ENCODE measurements around the gene TMEM132D.

The TMEM132D gene

GRCh38 chr12:129900306-129900705 lies 3.5 kb downstream of the TMEM132D start:
- TF ChIP-seq GATA3 (IDR thresholded peaks at IDR 0.05; ENCODE audit: low read depth, low read length): no peak
- no peak for TF ChIP-seq GATA2 (IDR thresholded peaks at IDR 0.05; ENCODE audit: low read depth, low read length)

GRCh38 chr12:129893691-129894090 lies 10.1 kb downstream of the TMEM132D start:
- TF ChIP-seq GATA2 (IDR thresholded peaks at IDR 0.05; ENCODE audit: low read depth, low read length) (no peak), GATA3 (IDR thresholded peaks at IDR 0.05; ENCODE audit: low read depth, low read length) (no peak)

GRCh38 chr12:129887101-129887500 lies 16.7 kb downstream of the TMEM132D start:
- TF ChIP-seq GATA2 (IDR thresholded peaks at IDR 0.05; ENCODE audit: low read depth, low read length) (no peak), GATA3 (IDR thresholded peaks at IDR 0.05; ENCODE audit: low read depth, low read length) (no peak)

- TF ChIP-seq GATA3 (IDR thresholded peaks at IDR 0.05; ENCODE audit: low read depth, low read length): no peak
- TF ChIP-seq GATA2 (IDR thresholded peaks at IDR 0.05; ENCODE audit: low read depth, low read length): no peak
Measured at GRCh38 chr12:129886541-129886940, 17.3 kb downstream of the TMEM132D start.

- TF ChIP-seq GATA3 (IDR thresholded peaks at IDR 0.05; ENCODE audit: low read depth, low read length) (no peak), GATA2 (IDR thresholded peaks at IDR 0.05; ENCODE audit: low read depth, low read length) (no peak)
Measured at GRCh38 chr12:129885287-129885686, 18.5 kb downstream of the TMEM132D start.

GRCh38 chr12:129877411-129877810 lies 26.4 kb downstream of the TMEM132D start:
- no peak for TF ChIP-seq GATA3 (IDR thresholded peaks at IDR 0.05; ENCODE audit: low read depth, low read length)
- no peak for TF ChIP-seq GATA2 (IDR thresholded peaks at IDR 0.05; ENCODE audit: low read depth, low read length)

- TF ChIP-seq GATA2 (IDR thresholded peaks at IDR 0.05; ENCODE audit: low read depth, low read length) (no peak), GATA3 (IDR thresholded peaks at IDR 0.05; ENCODE audit: low read depth, low read length) (no peak)
Measured at GRCh38 chr12:129873833-129874208, 30.0 kb downstream of the TMEM132D start.

GRCh38 chr12:129873111-129873832 lies 30.6 kb downstream of the TMEM132D start:
- TF ChIP-seq GATA2 (IDR thresholded peaks at IDR 0.05; ENCODE audit: low read depth, low read length) (no peak), GATA3 (IDR thresholded peaks at IDR 0.05; ENCODE audit: low read depth, low read length) (no peak)

GRCh38 chr12:129871991-129872972 lies 31.5 kb downstream of the TMEM132D start:
- TF ChIP-seq GATA3 (IDR thresholded peaks at IDR 0.05; ENCODE audit: low read depth, low read length) (no peak), GATA2 (IDR thresholded peaks at IDR 0.05; ENCODE audit: low read depth, low read length) (no peak)

GRCh38 chr12:129870796-129871195 lies 33.0 kb downstream of the TMEM132D start:
- no peak for TF ChIP-seq GATA3 (IDR thresholded peaks at IDR 0.05; ENCODE audit: low read depth, low read length)
- TF ChIP-seq GATA2 (IDR thresholded peaks at IDR 0.05; ENCODE audit: low read depth, low read length): no peak

- no peak for TF ChIP-seq GATA2 (IDR thresholded peaks at IDR 0.05; ENCODE audit: low read depth, low read length)
- no peak for TF ChIP-seq GATA3 (IDR thresholded peaks at IDR 0.05; ENCODE audit: low read depth, low read length)
Measured at GRCh38 chr12:129870136-129870535, 33.7 kb downstream of the TMEM132D start.

- no peak for TF ChIP-seq GATA2 (IDR thresholded peaks at IDR 0.05; ENCODE audit: low read depth, low read length)
- TF ChIP-seq GATA3 (IDR thresholded peaks at IDR 0.05; ENCODE audit: low read depth, low read length): no peak
Measured at GRCh38 chr12:129868575-129868974, 35.2 kb downstream of the TMEM132D start.

- no peak for TF ChIP-seq GATA3 (IDR thresholded peaks at IDR 0.05; ENCODE audit: low read depth, low read length)
- TF ChIP-seq GATA2 (IDR thresholded peaks at IDR 0.05; ENCODE audit: low read depth, low read length): no peak
Measured at GRCh38 chr12:129863938-129864337, 39.9 kb downstream of the TMEM132D start.

GRCh38 chr12:129862561-129863175 lies 41.2 kb downstream of the TMEM132D start:
- no peak for TF ChIP-seq GATA3 (IDR thresholded peaks at IDR 0.05; ENCODE audit: low read depth, low read length)
- no peak for TF ChIP-seq GATA2 (IDR thresholded peaks at IDR 0.05; ENCODE audit: low read depth, low read length)
